IPS DF 4.7 (cell line): ENCODE results near the gene TMEM30B.
"Not testable (repeated sequence)": the region's sequence is repeated elsewhere in the genome, so short reads cannot be mapped to it uniquely, and the experiment has no call there.

Experiments used
- DNase-seq: peaks from one replicate; pipeline ENCODE4 v3.0.0-alpha.2; 2013; ENCODE audit warnings: low spot score; ENCODE audit errors: extremely low read depth

The TMEM30B gene

GRCh38 chr14:61266436-61266835, 14.7 kb downstream of the TMEM30B start:
- no peak for DNase-seq

DNA sequence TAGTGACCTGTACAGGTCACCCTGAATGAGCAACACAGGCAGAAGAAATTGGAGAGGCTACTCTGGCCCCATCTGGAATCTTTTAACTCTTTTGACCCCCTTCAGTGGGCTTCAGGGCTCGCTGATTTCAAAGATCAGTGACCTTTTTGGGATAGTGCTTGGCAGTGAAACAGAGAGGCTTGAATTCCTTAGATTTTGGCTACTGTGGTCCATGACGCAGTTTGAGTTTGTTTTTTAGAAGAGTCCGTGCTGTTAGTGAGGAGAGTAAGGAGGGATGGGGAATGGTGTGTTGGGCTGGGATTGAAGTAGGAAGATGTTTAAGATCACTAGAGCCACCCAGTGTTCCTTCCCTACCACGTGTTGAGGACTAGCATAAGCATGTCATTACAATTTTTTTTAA, 16.5 kb downstream of the TMEM30B start:
- no peak for DNase-seq

GRCh38 chr14:61264010-61264571, 17.0 kb downstream of the TMEM30B start:
- DNase-seq, result no peak

- DNase-seq, result no peak
These were observed 19.1 kb downstream of the TMEM30B start for GRCh38 chr14:61262082-61262481.

- no peak for DNase-seq
These were observed 20.0 kb downstream of the TMEM30B start for GRCh38 chr14:61260939-61261776.

GRCh38 chr14:61258985-61259384, 22.2 kb downstream of the TMEM30B start:
- DNase-seq, result no peak

DNA sequence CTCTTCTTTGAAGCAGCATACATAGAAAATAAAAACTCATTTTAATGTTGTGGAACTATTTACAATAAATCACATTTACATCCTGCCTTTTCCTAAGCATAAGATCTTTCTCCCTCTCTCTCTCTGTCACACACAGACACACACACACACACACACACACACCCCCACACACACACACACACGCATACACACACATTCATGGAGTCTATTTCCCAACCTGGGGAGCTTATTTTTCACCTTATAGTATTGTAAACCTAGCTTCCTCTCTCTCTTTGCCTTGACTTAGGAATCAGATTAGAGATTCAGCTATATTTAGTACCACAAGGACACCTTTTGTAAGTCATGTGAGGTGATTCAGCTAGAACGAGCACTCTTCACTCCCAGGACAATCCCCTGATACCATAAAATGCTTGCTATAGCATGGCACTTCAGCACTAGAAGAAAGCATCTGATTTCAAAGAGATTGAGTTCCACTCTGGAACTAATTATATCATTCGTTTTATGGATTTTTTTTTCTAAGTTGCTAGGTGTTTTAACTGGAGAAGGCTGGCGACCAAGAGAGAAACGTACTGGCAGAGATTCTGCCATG, 23.6 kb downstream of the TMEM30B start:
- no peak for DNase-seq

- DNase-seq, result no peak
These were observed 24.2 kb downstream of the TMEM30B start for GRCh38 chr14:61256826-61257468.

DNA sequence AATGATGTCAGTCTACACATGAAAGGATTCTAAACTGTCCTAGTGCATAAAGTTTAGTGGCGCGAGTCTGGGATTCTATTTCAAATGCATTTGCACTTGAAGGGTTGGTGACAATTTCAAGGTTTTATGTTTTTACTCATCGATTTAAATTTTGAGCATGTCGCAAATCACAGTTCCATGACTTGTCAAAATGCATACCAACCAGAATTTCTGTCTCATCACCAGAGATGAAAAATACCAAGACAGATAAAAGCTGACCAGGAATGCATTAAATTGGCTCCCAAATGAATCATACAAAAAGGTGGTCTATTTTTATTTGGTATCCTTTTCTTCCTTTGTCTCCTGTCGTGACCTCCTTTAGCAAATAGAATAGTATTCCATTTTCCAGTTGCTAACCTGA, 25.2 kb downstream of the TMEM30B start:
- no peak for DNase-seq

DNA sequence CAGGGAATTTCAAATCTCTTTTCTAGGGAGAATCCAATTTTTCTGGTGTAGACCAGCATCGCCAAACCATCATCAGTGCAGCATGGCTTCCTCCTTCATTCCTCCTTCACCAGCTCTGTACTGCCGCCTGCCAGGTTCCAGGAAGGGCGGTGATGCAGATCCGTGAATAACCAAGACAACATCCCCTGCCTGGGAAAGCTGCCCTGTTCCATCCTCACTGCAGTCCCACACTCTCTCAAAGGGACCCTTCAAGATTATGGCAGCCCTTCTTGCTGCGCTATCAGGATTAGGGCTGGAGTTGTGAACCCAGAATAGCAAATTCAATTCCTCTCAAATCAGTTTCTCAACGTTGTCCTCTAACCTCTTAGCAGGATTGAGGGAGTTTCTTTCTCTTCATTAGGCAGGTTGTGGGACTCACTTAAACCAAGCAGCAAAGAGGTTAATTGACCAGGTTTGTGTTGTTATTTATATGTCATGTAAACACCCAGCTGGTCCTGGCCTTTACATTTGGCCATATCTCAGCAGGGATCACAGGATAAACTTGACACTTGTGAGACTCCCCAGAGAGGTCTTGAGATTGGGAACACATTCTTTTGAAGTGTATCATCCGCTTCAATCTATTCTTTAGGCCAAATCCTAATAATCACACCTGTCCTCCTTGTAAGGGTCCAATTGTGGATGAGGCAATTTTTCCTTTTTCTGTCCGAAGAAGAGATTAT, 26.2 kb downstream of the TMEM30B start:
- no peak for DNase-seq

DNA sequence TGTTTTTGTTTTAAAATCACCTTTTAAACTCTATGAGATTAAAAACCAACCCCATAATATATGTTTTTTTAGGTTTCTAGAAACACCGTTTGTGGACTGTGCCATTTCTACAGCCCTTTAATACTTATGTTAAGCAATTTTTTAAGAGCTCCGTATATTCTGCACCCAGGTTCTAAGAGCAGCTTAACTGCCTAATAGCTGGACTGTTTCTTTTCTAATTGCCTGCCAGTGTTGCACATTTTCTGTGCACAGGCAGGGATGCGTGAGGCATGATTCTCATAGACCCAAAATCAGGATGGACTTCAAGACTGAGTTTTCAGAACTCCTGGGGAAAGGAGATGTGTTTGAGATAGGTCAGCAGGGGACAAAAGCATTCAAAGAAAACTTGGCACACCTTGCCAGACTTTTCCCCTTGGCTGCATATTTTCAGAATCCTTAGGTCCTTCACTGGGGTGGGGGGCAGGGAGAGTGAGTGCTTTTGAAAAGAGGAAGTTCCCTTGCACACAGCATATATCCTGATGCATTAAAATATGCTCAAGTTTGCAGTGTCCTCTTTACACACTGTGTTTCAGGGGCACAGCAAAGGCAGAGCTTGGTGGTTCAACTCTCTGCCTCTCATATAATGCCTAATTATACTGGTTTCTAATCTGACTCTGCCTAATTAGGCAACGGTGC, 27.9 kb downstream of the TMEM30B start:
- DNase-seq, result no peak

DNA sequence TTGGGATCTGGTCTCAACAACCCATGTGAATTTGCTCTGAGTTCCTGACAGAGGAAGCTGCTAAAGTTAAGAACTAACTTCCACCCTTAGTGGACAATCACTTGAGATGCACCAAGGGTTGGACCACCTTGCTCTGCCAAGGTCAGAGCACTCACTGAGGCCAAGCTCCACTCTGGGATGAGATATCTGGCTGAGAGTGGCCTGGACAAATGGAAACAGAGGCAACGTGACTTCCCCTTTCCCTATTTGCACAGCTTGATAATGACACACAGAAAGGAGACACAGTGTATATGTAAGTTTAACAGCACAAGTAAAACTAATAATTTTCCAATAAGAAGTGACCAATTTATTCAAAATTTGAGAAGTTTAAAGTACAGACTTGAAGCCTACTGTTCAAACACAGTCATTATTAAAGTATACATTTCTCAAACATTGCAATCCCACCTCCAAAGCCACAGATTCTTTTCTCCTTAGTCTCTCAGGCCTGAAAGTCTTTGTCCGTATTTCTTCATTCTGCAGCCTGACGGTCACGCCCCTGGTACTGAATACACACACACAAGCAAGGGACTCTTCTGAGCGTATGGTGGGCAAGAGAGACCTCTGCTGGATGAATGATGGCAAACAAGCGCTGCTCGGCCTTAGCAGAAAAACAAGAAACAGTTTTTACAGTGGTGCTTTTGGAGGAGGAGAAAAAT, 28.6 kb downstream of the TMEM30B start:
- DNase-seq, result no peak

DNA sequence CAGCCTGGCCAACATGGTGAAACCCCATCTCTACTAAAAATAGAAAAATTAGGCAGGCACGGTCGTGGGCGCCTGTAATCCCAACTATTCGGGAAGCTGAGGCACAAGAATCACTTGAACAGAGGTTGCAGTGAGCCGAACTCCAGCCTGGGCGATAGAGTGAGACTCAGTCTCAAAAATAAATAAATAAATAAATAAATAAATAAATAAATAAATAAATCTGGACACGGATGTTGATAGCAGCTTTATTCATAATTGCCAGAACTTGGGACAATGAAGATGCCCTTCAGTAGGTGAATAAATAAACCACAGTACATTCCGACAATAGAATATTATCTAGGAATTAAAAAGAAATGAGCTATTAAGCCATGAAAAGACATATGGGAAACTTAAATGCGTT, 31.1 kb downstream of the TMEM30B start:
- DNase-seq, result no peak

DNA sequence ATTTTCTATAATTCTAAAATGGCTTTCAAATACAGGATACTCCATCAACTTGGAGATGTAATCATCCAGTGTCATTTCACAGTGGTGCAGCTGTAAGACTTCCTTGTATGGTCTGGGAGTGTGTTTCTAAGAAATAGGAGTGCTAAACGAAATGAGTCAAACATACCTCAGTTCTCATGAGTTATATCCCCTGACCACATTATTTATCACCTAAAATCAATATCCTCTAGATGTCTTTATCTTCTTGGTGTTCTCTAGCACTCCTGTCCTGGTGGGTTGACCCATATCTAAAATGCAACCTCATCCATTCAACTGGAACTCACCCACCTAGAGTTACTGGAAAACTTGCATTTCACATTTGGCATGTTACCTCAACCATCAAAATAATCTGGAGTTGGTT, 33.2 kb downstream of the TMEM30B start:
- DNase-seq, result no peak

- DNase-seq, result no peak
These were observed 34.4 kb downstream of the TMEM30B start for GRCh38 chr14:61246721-61247120.

DNA sequence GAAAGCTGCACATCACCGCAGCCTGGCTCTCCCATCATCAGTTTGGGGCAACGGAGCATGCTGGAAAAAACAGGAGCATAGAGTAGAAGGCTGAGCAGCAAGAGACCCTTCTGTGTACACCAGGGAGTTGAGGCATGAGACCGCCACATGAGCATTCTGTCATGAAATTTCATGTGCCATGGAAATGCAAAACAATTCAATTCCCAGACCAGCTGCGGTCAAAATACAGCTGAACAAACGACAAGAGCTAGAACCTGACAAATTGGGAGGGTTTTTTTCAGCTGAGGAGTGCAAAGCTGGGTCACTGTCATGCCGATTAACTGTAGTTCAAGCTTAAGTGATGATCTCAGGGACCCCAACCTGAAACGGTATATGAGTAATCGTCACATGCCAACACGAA, 37.1 kb downstream of the TMEM30B start:
- no peak for DNase-seq

DNA sequence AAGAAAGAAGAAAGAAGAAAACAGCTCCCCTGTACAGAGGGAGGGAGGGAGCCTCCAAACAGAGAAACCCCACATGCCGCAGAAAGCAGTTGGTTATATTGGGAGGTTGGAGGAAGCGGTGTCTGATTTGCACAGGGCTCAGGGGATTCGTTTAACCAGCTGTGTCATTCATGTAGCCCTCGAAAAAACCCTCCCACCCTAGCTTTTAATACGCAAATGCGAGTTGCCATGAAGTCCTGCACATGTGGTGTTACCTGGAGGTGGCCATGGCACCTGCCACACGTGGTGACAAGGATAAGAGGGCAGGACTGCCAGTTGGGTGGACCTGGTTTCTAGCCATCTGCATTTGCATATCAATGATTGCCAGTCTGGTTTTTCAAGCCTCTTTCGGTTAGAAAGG, 40.9 kb downstream of the TMEM30B start:
- no peak for DNase-seq

DNA sequence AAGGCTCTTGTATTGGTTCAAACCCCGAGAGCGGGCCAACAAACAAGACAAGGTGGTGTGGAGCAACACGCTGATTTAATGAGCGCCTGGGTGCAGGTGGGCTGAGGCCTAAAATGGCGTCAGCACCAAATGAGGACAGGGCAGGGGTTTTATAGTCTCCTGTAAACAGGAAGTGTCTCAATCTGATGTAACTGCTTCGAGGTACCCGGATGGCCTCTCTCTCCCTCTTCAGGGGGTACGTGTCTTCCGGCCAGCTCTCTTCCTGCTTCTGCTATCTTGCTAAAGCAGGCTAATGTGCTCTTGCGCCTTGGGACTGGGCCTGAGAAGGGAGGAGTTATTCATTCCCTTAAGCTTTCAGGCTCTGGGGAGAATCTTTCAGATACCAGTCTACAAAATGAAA, 41.9 kb downstream of the TMEM30B start:
- DNase-seq, result not testable (repeated sequence)

DNA sequence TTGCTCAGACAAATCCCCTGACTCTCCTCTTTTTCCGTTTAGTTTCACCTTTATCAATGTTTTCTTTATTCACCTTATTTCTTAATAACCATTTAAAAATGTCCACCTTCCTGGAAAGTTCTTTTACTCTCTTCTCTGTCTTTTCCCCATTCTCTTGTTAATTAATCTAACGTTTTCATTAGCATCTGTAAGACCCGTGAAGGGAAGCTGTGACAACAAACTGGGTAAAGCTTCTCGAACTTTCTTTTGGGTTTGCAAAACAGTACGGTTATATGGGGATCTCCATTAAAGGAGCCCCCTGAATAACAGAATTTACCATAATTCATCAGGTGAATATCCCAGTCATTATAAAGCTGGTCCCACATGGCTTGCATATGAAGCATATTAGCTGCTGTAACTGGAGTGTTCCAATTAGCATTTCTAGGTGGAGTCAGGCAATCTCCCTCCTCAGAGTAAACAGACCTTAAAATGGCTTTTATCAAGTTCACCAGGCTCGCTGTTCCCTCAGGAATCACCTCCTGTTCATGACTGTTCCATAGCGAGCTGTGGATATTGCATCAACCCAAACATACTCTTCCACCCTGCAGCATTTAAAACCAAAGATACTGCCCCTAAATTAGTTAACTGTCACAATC, 42.4 kb downstream of the TMEM30B start:
- no peak for DNase-seq
